ENCODE data around the gene SLX4IP.

The SLX4IP gene

DNA sequence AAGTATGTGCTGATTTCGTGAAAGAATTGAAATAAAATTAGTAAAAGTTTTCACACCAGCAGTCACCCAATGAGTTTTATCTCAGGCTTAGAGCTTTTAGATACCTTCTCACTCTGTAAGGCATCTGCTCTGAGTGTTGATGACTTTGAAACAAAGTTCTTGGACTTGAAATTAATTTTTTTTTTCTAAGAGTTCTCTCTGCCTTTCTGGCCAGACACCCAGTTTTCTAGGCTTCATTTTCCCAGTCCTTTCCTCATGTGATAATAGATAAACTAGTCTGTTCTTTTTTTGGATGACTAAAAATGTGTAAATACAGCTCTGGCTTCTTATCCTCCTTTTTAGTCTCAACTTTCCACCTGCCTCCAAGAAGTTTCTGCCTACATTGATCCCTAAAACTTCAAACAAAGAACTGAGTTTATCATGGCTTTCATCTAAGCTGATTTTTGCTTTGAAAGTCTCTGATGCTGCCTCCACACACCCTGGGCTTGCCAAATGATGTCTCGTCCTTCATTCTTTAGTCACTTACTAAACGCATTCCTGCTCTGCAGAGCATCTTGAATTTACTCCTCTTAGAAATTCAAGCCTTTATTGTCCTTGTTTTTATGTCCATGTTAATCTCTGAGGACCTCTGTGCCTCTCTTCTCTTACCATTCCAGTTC lies 32.7 kb downstream of the SLX4IP start:
- DNase-seq (ENCODE audit: low read depth), result no peak

DNA sequence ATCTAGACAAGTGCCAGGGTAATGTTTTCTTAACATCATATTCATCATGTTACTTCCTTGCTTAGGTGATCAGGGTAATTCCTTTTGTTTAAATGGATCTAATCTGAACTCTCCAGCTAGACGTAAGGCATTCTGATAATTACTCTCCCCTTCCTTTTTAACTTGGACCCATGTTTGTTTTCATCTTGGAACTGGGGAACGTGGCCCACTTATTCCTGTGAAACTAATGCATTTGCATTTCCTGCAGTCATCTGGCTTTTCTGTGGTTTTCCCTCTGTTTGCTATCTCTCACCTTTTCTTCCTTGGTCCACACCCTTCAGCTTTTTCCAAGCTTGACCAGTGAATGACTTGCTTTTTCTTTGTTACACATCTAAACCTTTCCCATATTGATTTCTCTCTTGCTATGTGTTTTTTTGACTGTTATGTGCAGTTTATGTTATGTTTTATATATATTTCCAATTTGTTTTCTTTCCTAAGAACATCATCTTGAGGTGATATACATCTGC lies 33.3 kb downstream of the SLX4IP start:
- DNase-seq (ENCODE audit: low read depth), result no peak

DNA sequence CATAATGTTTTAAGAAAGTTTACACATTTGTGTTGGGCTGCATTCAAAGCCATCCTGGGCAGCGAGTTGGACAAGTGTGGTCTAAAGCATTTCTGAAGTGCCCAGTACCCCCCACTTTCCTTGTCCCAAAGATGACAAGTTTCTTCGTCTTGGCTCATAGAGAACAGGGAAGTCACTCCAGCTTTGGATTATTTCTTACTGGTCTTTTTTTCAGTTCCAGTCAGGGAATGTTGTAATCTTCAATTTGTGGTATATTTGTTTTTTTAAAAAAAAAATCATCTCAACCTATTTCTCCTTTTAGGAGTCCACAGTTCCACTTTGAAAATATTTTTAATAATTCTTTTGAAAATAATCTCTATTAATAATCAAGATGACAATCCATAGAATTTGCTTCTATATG lies 34.0 kb downstream of the SLX4IP start:
- DNase-seq (ENCODE audit: low read depth), result no peak

DNA sequence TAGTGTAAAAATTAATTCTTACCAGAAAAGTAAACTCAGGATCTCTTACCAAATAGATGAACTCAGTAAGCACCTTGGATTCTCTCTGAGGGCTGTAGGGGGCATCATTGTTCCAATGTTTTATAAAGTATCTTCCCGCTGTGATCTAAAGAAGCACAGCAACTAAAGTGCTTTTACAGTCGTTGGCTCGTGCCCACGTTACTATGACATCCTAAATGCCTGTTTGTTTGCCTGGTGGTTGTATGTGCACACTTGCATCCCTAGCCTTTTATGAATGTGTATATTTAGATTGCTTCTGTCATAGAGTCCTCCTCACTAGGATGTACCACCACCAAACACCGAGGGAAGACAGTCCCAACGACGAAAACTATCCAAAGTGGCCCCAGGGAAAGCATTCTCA lies 34.5 kb downstream of the SLX4IP start:
- DNase-seq (ENCODE audit: low read depth), result no peak

DNA sequence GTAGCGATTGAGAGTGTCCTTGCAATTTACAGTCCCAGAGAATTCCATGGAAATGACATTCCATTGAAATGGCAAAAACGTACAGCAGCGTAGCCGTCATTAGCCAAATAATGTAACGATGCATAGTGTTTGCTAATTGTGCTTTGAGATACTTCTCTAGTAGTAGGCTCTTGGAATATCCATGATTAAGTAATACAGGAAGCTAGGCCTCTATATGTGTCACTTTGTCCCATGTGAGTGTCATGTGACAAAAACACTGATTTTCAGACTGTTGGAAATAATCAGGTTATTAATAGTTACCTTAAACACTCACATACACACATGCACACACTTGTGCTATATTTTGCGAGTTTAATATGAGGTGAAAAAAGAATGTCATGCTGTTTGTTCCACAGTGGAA lies 35.2 kb downstream of the SLX4IP start:
- no peak for DNase-seq (ENCODE audit: low read depth)

DNA sequence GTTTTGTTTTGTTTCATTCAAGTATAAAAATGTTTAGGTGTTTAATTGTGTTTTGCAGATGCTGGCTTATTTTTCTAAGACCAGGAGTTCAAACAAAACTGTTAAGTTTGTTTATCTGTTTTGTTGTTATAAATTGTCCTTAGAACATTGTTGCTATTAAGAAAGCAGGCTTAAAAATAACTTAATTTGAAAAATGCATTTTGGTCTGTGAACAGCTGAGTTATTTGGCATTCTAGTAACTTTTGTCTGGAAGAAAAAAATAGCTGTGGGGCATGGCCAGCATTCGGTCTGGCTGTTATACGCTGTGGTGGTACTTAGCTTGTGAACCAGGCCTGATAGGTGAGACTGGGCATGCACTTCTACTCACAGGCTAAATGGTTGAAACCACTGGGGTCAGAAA lies 37.8 kb downstream of the SLX4IP start:
- no peak for DNase-seq (ENCODE audit: low read depth)

DNA sequence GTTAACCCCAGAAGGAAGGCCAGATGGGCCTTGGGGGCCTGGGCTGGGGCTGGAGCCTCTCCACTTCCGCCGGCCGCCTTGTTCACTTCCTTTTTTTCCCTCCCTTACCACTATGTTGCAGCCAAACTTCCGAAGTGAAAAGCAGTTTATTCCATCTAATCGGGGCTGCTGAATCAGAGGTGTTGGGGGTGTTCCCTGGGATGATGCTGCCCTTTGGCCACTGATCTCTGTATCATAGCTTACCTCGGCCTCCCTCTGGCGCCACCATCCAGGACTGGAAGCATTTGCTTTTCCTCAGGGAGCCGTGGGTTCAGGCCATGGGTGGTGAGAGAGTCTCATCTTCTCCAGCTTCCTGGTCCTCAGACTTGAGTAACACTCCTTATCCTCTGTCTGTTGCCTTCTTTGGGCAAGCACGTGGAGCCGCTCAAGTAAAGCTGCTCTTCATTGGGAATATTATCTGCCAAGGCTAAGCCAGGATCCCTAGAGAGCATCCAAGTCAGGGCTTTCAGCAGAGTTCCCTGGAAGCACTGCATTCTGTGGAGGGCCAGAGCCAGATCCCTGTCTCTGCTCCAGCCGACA lies 39.6 kb downstream of the SLX4IP start:
- DNase-seq (ENCODE audit: low read depth), result no peak

DNA sequence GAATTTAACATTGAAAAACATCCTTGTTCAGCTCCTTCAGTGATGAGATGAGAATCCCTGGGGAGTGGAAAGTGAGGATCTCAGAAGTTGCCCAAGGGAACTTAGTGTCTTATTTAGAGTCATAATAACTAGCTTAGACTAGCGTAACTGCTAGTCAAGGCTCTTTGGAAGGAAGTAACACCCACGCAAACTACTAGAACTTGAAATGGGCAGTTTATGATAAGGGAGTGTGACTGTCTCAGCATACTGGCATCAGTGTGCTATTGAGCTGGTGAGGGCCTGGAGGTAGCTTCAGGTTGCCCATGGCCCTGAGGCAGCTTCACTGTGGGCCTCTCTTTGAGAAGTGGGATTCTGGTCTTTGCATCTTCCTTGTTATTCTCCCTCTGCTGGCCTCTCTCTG lies 40.1 kb downstream of the SLX4IP start:
- no peak for DNase-seq (ENCODE audit: low read depth)

DNA sequence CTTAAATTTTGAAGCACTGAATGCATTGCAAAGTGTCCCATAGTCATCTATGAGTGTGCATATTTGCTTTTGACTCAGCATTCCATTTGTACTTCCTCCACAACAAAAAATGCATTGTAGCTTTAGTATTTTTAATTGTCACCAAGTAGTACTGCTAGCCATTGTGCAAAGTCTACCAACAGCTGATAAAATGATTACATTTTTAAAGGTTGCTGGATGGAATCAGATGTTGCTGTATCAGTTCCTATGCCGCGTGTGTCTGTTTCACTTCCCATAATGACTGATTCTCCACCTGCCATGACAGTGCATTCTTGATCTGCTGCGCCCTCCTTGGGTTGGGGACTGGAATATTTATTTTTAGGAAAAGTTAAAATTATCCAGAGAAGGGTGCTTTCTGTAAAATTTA lies 41.2 kb downstream of the SLX4IP start:
- DNase-seq (ENCODE audit: low read depth), result no peak

DNA sequence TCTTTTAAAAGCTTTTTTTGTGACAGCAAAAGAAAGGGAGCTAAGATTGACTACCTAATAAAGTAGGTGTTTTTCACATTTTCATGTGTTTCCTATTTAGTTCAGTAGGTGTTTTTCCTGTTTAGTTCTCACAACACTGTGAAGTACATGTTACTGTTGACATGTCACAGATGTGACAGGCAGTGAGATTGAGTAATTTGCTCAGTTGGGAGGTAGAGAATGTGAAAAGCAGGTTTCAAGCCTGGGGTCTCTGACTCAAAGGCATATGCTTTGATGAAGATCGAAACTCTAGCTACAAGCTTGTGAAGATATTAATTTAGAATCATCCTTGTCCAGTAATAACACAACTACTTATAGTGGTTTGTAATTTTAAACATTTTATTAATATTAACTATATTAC lies 43.1 kb downstream of the SLX4IP start:
- no peak for DNase-seq (ENCODE audit: low read depth)

DNA sequence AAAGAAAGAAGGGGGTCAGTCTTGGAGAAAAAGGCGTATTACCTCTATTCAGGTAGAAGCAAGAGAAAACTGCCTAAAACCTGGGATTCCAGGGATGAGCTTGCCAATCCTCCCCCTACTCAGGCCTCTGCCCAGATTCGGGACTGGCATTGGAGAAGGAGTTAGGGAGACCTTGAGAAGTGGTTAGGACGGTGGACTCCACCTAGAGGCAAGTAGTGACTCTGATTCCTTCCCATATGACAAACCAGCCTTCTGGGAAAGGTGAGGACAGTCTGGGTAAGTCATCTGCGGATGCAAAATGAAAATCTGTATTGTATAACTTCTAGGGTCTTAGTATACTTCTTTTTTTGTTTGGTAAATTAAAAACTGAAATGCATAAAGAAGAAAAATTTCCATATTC lies 43.8 kb downstream of the SLX4IP start:
- DNase-seq (ENCODE audit: low read depth), result no peak

DNA sequence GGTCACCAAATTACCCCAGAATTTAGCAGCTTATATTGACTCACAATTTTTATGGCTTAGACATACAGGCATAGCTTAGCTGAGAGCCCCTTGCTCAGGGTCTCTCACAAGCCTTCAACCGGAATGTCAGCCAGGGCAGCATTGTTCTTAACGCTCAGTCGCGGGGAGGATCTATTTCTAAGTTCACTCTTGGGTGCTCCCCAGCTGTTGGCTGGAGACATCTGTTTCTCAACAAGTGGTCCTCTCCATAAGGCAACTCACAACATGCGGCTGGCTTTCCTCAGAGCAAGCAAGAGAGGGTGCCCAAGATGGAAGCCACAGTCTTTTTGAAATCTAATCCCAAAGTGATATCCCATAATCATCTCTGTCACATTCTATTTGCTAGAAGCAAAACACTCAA lies 46.6 kb downstream of the SLX4IP start:
- DNase-seq (ENCODE audit: low read depth), result no peak

DNA sequence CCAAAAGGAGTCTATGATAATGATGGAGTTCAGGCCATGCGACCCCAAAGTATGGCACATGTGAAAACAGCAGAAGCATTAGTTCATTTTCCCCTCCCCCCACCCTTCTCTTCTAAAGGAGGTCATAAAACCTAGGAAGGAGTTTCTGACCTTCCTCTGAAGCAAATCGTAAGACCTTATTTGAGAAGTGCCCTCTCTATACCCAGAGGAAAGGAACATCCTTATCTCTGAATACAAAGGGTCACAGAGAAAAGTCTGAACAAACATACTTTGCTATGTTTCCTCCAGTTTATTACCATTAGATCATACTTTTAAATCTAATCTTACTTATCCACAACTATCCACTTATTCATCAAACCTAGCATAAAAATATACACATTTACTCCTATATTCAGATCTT lies 48.6 kb downstream of the SLX4IP start:
- no peak for DNase-seq (ENCODE audit: low read depth)

DNA sequence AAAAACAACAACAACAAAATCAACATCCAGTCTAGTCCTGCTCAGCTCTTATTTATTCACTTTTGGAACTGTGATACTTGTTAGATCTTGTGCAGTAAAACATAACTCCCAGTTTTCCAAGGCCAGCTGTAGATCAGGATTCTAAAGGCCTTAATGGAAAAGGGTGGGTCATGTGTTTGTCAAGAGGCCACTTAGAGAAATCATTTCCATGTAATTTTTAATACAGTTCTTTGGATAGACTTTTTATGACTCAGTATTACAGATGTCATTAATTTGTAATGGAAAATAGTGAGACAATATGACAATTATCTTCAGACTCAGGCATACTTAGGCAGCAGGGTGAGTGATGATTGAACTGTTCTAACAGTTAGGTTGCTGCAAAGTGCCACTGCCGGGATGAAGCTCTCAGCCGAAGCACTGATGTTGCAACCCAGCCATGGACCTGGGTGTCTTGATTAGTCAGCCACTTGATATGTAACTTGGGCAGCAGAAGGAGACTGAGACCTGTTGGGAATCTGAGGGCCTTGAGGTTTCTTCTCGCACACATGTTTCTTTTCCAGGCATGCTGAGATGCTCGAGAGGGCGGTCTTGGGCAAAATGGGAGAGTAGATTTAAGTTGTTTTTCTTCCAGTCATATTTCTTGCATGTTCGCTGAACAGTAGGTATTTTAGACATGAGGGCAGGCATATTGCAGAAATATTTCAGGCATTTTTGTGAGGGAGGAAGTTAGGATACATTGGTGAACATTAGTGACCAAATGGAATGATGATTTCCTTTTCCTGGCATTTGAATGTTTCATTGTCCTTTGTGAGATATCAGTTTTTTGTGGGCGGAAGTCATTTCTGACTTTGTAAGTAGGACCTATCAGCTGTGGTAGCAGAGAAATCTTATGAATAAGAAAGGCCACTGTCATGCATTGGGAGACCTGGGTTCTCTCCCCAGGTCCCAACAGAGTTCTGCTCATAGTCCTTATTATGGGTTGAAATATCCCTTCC lies 52.3 kb downstream of the SLX4IP start:
- DNase-seq (ENCODE audit: low read depth), result no peak

DNA sequence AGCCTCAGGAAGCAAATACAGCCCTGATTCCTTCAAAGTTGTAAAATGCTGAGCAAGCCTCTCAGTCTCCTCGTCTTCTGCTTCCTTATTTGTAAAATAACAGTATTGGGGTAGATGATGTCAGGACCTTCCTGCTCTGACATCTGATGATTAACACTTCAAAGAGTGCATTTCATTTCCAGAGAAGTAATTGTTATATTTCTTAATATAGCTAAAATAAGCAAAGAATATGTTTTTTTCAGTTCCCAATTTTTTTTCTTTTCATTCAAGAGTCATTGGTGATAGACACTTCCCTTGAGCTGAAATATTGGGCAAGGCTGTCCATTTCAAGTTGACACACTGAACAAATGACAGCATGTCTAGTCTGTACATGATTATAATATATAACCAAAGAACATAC lies 53.4 kb downstream of the SLX4IP start:
- no peak for DNase-seq (ENCODE audit: low read depth)

DNA sequence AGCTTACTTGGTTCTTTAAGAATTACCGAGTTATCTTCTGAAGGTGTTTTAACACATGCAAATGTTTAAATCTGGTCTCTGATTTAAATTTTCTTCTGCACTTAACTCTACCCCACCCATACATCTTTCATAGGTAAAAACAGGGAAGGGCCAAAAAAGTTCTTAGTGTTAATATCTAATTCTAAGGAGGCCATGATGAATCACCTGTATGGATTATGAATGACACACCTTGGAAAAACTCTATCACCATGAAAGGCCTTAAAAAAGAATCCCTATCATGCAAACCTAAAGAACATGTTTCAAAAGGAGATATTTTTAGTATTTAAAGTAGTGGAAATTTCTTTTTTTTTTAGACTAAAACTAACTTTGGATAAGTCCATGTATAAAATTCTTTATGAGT lies 54.7 kb downstream of the SLX4IP start:
- no peak for DNase-seq (ENCODE audit: low read depth)

DNA sequence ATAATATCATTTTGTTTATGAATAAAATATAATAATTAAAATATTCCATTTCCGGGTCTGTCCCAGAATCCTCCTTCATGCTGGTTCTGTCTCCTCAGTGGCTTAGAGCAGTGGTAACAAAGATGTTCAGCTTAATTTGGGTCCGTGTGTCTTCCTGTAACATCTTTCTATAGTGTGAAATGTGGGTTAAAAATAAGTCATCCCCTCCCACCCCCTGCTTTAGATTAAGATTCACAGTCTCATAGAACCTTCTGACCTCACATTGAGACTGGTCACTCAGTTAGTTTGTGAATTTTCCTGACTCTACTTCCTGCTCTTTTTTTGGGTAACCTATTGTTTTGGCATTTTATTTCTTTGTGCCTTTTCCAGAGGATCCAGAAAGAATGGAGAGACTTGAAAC lies 55.2 kb downstream of the SLX4IP start:
- no peak for DNase-seq (ENCODE audit: low read depth)

DNA sequence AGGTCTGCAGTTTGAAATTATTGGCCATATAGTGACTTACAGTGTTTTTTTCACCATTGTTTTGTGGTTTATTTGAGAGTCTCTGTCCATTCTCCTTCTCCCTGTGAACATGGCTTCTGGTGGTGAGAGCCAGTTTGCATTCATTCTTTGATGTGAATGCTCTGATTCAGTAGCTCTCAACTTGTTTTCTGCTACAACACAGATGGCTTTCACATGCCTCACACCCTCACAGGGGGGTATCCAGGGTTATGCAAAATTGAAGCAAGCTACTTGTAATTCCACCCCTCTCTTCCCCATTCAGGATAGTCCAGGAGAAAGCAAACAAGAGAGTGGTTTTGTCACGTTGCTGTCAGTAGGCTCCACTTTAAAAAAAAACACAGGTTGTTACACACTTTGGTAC lies 55.6 kb downstream of the SLX4IP start:
- DNase-seq (ENCODE audit: low read depth), result no peak

DNA sequence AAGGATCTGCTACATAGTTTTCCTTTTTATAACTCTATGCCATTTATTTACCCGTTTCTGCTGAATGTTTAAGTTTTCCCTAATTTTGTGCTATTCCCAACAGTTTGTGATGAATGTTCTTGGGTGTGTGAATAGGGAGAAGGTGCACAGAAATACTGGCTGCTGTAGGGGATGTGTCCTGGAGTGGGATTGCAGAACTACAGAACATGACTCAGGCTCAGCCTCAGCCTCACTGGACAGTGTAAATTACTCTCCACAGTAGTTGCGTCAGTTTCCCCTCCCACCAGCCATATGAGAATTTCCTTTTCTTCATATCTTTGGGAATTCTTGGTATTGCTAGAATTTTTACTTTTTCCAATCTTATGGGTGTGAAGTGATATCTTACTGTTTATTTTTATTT lies 57.0 kb downstream of the SLX4IP start:
- DNase-seq (ENCODE audit: low read depth), result no peak

DNA sequence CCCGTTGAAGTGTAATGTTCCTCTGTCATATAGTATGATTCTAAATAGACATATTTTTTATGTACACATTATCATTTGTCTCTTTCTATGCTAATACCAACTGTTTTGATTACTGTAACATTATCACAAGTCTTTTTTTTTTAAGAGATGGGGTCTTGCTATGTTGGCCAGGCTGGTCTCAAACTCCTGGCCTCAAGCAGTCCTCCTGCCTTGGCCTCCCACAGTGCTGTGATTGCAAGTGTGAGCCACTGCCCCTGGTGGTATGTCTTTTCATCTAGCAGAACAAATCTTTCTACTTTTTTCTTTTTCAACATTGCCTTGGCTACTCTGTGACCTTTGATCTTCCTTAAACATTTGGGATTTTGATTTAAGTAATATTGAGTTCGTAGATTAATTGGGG lies 57.7 kb downstream of the SLX4IP start:
- no peak for DNase-seq (ENCODE audit: low read depth)

DNA sequence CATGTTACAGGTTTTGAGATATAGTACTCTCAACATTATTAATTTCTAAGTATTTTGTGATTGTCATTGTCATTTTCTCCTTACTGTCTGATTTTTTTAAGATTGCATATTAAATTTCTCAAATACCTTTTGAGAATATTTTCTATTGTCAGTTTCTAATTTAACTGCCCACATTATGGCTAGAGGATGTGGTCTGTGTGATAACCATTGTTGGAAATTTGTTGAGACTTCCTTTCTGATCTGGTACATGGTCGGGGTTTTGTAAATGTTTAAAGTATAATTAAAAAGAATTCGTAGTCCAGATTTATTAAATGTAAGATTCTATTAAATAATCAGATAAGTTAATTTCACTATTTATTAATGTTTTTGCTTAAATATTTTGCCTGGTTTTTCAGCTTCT lies 60.1 kb downstream of the SLX4IP start:
- no peak for DNase-seq (ENCODE audit: low read depth)

DNA sequence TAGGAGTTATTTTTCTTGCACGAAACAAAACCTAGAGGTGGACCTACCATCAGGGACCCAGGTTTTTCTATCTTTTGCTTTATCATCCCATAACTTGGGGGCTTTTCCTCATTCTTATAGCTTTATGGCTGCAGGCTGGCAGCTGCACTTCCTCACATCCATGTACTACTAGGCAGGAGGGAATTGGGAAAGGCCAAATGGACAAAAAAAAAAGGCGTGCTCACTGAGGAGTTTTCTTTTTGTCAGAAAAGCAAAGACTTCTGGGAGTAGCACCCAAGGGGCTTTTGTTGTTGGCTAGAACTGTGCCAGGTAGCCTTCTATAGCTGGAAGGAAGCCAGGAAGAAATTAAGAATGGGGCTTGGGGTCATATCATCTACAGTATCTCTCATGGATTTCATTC lies 61.4 kb downstream of the SLX4IP start:
- DNase-seq (ENCODE audit: low read depth), result no peak

DNA sequence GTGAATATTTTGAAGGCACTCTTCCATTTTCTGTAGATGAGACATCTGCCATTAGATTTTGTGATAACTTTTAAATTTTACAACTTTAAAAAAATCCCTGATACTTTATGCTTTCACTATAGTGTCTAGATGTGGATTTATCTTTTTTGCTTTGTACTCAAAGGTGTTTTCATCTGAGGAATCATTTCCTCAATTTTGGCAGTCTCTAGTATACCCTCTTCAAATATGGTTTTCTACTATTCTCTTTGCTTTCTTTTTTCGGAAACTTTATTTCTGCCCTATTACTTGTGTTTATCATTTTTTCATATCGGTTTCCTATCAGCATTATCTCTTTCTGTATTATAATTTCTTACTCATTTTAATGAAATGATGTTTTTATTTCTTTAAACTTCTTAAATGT lies 62.2 kb downstream of the SLX4IP start:
- DNase-seq (ENCODE audit: low read depth), result no peak
